MM.1S (cell line): Measurements from ENCODE around the gene MFGE8.

Experiments used
- DNase-seq: peaks from one replicate; pipeline ENCODE4 v3.0.0-alpha.2; 2015
- H2AFZ ChIP-seq: fragments of 300-600 bp; sonication (generic); 2 replicates; pipeline ENCODE4 v1.6.0; 2016; ENCODE audit warnings: antibody characterized with exemption, low read length
- H3F3A ChIP-seq: fragments of 300-600 bp; sonication (generic); 2 replicates; pipeline ENCODE4 v1.6.1; 2016; ENCODE audit warnings: mild to moderate bottlenecking, antibody characterized with exemption, low read length, moderate library complexity, mixed read lengths; ENCODE audit not compliant: insufficient read depth
- H3K27ac ChIP-seq: fragments of 300-600 bp; sonication (generic); 2 replicates; pipeline ENCODE4 v1.5.1; 2016; ENCODE audit warnings: mild to moderate bottlenecking, low read length
- H3K27me3 ChIP-seq: fragments of 300-600 bp; sonication (generic); replicated peaks from 2 replicates; pipeline ENCODE4 v1.6.0; 2016; ENCODE audit warnings: low read length; ENCODE audit not compliant: insufficient read depth
- H3K36me3 ChIP-seq: fragments of 300-600 bp; sonication (generic); replicated peaks from 2 replicates; pipeline ENCODE4 v1.6.1; 2016; ENCODE audit warnings: mild to moderate bottlenecking, low read length, mixed read lengths; ENCODE audit not compliant: insufficient read depth
- H3K4me1 ChIP-seq: fragments of 300-600 bp; sonication (generic); 2 replicates; pipeline ENCODE4 v1.6.1; 2016; ENCODE audit warnings: low read length, mixed read lengths
- H3K4me2 ChIP-seq: fragments of 300-600 bp; sonication (generic); 2 replicates; pipeline ENCODE4 v1.6.0; 2016; ENCODE audit warnings: low read depth, low read length
- H3K4me3 ChIP-seq: fragments of 300-600 bp; sonication (generic); 2 replicates; pipeline ENCODE4 v1.5.1; 2016; ENCODE audit warnings: low read length, mixed read lengths
- H3K79me2 ChIP-seq: fragments of 300-600 bp; sonication (generic); 2 replicates; pipeline ENCODE4 v1.6.1; 2016; ENCODE audit warnings: mixed run types, low read length, mixed read lengths
- H3K9ac ChIP-seq: fragments of 300-600 bp; sonication (generic); 2 replicates; pipeline ENCODE4 v1.6.1; 2016; ENCODE audit warnings: low read length, mixed read lengths
- H3K9me2 ChIP-seq: fragments of 300-600 bp; sonication (generic); replicated peaks from 2 replicates; pipeline ENCODE4 v1.6.1; 2016; ENCODE audit warnings: mild to moderate bottlenecking, low read length, mixed read lengths; ENCODE audit not compliant: insufficient read depth
- H3K9me3 ChIP-seq: fragments of 300-600 bp; sonication (generic); replicated peaks from 2 replicates; pipeline ENCODE4 v1.6.1; 2016; ENCODE audit warnings: mild to moderate bottlenecking, low read length, mixed read lengths; ENCODE audit not compliant: insufficient read depth
- H4K20me1 ChIP-seq: fragments of 300-600 bp; sonication (generic); 2 replicates; pipeline ENCODE4 v1.6.1; 2016; ENCODE audit warnings: mild to moderate bottlenecking, low read length, moderate library complexity, mixed read lengths; ENCODE audit not compliant: insufficient read depth
- EZH2 ChIP-seq: fragments of 300-600 bp; sonication (generic); optimal IDR thresholded peaks from 2 replicates; pipeline ENCODE3; 2017; ENCODE audit warnings: low read depth, mild to moderate bottlenecking, antibody characterized with exemption, low read length, mixed read lengths
- EZH2phosphoT487 ChIP-seq: fragments of 300-600 bp; sonication (generic); IDR thresholded peaks from 2 replicates; pipeline ENCODE4 v1.6.1; 2018; ENCODE audit warnings: antibody characterized with exemption, low read length
- TF ChIP-seq, protein P1 (sequence below): fragments of 300-600 bp; sonication (generic); IDR thresholded peaks from 2 replicates; pipeline ENCODE4 v1.5.1; 2016; ENCODE audit warnings: antibody characterized with exemption, low read length, mixed read lengths

The MFGE8 gene

DNA sequence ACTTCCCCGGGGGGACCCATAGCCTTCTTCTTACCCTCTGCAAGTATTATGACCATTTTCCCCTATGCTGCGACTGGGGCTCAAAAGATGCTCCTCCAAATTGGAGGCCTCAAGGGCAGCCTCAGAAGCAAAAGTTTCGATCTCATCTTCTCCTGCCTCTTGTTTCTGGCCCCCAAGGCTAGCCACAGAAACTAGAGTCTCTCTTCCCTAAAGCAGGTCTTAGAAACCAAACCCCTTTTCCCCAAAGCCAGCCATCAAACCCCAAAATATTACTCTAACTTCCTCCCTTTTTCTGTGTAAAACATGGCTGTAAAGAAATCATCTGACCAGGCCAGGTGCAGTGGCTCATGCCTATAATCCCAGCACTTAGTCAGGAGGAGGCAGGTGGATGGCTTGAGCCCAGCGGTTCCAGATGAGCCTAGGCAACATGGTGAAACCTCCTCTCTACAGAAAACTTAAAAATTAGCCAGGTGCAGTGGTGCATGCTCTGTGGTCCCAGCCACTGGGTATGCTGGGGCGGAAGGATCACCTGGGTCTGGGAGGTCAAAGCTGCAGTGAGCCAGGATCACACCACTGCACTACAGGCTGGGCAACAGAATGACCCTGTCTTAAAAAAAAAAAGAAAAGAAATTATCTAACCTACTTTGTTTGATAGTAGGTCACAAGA lies 36.7 kb upstream of the MFGE8 start:
- Histone ChIP-seq H2AFZ (peak overlapping the region; percentile 21; the same call in 1 of the 2 replicates), H3K4me2 (peak overlapping the region; percentile 31; the same call in 1 of the 2 replicates), H3K9me3 (no peaks in the 10 kb centered on the region), H3K4me3 (no peak overlapping the region), H4K20me1 (no peaks in the 10 kb centered on the region), H3K36me3 (no peaks in the 10 kb centered on the region), H3K27ac (peak overlapping the region; percentile 65; the same call in 1 of the 2 replicates), H3K9me2 (no peaks in the 10 kb centered on the region), H3K79me2 (no peaks in the 10 kb centered on the region), H3K27me3 (no peaks in the 10 kb centered on the region), H3K9ac (no peak overlapping the region), H3K4me1 (peaks cover 20% of the 10 kb centered on the region), H3F3A (peaks cover 18% of the 10 kb centered on the region)
- TF ChIP-seq EZH2 (no peak), EZH2phosphoT487 (no peak)
- TF ChIP-seq, protein P1, sequence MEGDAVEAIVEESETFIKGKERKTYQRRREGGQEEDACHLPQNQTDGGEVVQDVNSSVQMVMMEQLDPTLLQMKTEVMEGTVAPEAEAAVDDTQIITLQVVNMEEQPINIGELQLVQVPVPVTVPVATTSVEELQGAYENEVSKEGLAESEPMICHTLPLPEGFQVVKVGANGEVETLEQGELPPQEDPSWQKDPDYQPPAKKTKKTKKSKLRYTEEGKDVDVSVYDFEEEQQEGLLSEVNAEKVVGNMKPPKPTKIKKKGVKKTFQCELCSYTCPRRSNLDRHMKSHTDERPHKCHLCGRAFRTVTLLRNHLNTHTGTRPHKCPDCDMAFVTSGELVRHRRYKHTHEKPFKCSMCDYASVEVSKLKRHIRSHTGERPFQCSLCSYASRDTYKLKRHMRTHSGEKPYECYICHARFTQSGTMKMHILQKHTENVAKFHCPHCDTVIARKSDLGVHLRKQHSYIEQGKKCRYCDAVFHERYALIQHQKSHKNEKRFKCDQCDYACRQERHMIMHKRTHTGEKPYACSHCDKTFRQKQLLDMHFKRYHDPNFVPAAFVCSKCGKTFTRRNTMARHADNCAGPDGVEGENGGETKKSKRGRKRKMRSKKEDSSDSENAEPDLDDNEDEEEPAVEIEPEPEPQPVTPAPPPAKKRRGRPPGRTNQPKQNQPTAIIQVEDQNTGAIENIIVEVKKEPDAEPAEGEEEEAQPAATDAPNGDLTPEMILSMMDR, result no peak
- peak; percentile 73 for DNase-seq

DNA sequence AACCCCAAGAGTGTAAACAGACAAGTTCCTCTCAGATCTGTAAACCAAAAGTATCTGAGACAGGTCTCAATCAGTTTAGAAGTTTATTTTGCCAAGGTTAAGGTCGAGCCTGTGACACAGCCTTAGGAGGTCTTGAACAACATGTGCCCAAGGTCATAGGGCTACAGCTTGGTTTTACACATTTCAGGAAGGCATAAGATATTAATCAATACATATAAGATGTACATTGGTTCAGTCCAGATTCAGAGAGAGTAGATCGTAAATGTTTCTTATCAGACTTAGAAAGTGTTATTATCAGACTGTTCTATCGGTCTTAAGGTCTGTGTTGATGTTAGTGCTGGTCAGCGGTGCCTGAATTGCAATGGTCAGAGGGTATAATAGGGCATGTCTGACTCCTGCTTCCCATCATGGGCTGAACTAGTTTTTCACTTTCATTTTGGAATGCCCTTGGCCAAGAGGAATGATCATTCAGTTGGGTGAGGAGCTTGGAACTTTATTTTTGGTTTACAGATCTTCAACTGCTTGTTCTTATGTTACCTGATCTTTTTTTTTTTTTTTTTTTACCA lies 27.0 kb upstream of the MFGE8 start:
- Histone ChIP-seq H3K36me3 (no peaks in the 10 kb centered on the region), H3K27ac (no peak overlapping the region), H3K9me2 (no peaks in the 10 kb centered on the region), H3K9ac (no peak overlapping the region), H2AFZ (no peak overlapping the region), H3F3A (no peaks in the 10 kb centered on the region), H3K27me3 (no peaks in the 10 kb centered on the region), H3K4me1 (no peaks in the 10 kb centered on the region), H3K4me3 (no peak overlapping the region), H4K20me1 (no peaks in the 10 kb centered on the region), H3K79me2 (no peaks in the 10 kb centered on the region), H3K4me2 (no peak overlapping the region), H3K9me3 (no peaks in the 10 kb centered on the region)
- no peak for DNase-seq
- TF ChIP-seq EZH2phosphoT487 (no peak), EZH2 (no peak)
- TF ChIP-seq, protein P1, result no peak

DNA sequence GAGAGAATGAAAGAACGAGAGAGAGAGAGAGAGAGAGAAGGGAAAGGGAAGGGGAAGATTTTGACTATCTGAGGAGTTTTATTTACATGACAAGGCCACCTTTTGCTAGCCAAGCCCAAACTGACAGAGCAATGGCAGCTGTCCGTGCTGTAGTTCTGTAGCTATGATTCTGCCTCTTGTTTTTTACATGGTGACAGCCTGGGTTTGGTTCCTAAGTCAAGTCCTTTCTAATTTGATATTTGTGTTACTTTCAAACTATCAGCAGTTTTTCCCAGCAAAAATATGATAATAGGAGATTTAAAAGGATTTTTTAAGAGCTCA lies 26.3 kb upstream of the MFGE8 start:
- Histone ChIP-seq H3K4me2 (no peak overlapping the region), H2AFZ (no peak overlapping the region), H4K20me1 (no peaks in the 10 kb centered on the region), H3K4me1 (no peaks in the 10 kb centered on the region), H3K79me2 (no peaks in the 10 kb centered on the region), H3K36me3 (no peaks in the 10 kb centered on the region), H3F3A (no peaks in the 10 kb centered on the region), H3K9ac (no peak overlapping the region), H3K27me3 (no peaks in the 10 kb centered on the region), H3K9me3 (no peaks in the 10 kb centered on the region), H3K9me2 (no peaks in the 10 kb centered on the region), H3K27ac (no peak overlapping the region), H3K4me3 (no peak overlapping the region)
- DNase-seq, result no peak
- TF ChIP-seq EZH2 (no peak), EZH2phosphoT487 (no peak)
